ENCODE data around the gene CYP4F12.

DNA sequence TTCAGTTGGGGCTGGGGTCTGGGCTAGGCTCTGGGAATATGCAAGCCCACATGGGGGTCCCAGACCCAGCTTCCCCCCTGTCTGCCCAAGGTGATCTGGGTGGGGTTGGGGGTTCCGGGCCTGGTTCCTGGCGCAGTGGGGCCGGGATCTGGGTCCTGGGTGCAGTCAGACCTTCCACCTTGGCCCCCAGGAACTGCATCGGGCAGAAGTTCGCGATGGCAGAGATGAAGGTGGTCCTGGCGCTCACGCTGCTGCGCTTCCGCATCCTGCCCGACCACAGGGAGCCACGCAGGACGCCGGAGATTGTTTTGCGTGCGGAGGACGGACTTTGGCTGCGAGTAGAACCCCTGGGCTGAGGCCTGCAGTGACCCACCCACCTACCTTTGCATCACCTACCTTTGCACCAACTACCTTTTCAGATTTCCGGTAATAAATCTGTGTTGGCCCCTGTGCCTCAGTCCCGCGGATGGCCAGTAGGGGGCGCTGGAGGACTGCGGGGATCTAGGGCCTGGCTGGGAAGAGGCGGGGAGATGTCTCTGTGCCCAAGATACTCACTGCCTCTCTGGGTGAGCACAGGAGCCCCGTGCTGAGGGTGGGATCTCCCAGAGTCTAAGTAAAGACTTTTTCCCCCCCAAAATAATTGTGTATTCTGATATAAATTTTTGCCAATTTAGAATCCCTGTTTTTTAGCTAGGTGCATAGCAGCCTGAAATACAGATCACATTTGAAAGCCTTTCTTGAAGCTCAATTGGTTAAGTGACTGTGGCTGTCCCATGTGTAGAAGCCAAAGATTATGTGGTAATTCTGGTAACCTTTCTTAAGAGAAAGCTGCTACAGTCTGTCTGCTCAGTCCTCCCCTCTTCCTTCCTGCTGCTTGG is 43.6 kb upstream of the CYP4F12 start:
- TF ChIP-seq, protein P1, sequence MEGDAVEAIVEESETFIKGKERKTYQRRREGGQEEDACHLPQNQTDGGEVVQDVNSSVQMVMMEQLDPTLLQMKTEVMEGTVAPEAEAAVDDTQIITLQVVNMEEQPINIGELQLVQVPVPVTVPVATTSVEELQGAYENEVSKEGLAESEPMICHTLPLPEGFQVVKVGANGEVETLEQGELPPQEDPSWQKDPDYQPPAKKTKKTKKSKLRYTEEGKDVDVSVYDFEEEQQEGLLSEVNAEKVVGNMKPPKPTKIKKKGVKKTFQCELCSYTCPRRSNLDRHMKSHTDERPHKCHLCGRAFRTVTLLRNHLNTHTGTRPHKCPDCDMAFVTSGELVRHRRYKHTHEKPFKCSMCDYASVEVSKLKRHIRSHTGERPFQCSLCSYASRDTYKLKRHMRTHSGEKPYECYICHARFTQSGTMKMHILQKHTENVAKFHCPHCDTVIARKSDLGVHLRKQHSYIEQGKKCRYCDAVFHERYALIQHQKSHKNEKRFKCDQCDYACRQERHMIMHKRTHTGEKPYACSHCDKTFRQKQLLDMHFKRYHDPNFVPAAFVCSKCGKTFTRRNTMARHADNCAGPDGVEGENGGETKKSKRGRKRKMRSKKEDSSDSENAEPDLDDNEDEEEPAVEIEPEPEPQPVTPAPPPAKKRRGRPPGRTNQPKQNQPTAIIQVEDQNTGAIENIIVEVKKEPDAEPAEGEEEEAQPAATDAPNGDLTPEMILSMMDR (conservative IDR thresholded peaks at IDR 0.05; ENCODE audit: low read depth, low read length): peak; percentile 73
- TF ChIP-seq POLR2A (IDR thresholded peaks at IDR 0.05; ENCODE audit: low read depth, low read length): no peak
- peak; percentile 44 for TF ChIP-seq SMC3 (IDR thresholded peaks at IDR 0.05; ENCODE audit: low read depth, low read length)
- no peak for TF ChIP-seq RCOR1 (IDR thresholded peaks at IDR 0.05; ENCODE audit: insufficient replicate concordance, low read length)
- no peak for TF ChIP-seq RFX5 (IDR thresholded peaks at IDR 0.05; ENCODE audit: low read depth, low read length)

Data from IMR-90 (cell line).